Lower leg skin (tissue), 3 donors: Measurements from ENCODE around the gene TSPAN11.

Experiments
- POLR2A ChIP-seq, 2 donors: fragments of 450-650 bp; IDR thresholded peaks; one replicate each; pipeline ENCODE4 v1.6.1; 2016 to 2017; ENCODE audit warnings: antibody characterized with exemption in 2 of 2, mild to moderate bottlenecking in 1 of 2, moderate library complexity in 1 of 2
- TF ChIP-seq, protein P1 (sequence below), 3 donors: fragments of 450-650 bp; IDR thresholded peaks; one replicate each; pipeline ENCODE4 v1.5.1; 2016; ENCODE audit warnings: antibody characterized with exemption in 3 of 3, mild to moderate bottlenecking in 3 of 3, moderate library complexity in 2 of 3

- TF ChIP-seq POLR2A (IDR thresholded peaks at IDR 0.05): no peak
- TF ChIP-seq, protein P1, sequence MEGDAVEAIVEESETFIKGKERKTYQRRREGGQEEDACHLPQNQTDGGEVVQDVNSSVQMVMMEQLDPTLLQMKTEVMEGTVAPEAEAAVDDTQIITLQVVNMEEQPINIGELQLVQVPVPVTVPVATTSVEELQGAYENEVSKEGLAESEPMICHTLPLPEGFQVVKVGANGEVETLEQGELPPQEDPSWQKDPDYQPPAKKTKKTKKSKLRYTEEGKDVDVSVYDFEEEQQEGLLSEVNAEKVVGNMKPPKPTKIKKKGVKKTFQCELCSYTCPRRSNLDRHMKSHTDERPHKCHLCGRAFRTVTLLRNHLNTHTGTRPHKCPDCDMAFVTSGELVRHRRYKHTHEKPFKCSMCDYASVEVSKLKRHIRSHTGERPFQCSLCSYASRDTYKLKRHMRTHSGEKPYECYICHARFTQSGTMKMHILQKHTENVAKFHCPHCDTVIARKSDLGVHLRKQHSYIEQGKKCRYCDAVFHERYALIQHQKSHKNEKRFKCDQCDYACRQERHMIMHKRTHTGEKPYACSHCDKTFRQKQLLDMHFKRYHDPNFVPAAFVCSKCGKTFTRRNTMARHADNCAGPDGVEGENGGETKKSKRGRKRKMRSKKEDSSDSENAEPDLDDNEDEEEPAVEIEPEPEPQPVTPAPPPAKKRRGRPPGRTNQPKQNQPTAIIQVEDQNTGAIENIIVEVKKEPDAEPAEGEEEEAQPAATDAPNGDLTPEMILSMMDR (IDR thresholded peaks at IDR 0.05): no peak
Observed at GRCh38 chr12:30936036-30936435, 9.5 kb downstream of the TSPAN11 start.
